Femur (tissue), 1 donor: Measurements from ENCODE around the gene SLC26A1.
"Not testable (repeated sequence)": the region's sequence is repeated elsewhere in the genome, so short reads cannot be mapped to it uniquely, and the experiment has no call there.

ENCODE experiments used
- DNase-seq: peaks from one replicate; pipeline ENCODE4 v3.0.0-alpha.2; 2017

The SLC26A1 gene

GRCh38 chr4:1012034-1012739 lies 19.0 kb upstream of the SLC26A1 start:
- peak; percentile 66 for DNase-seq

DNA sequence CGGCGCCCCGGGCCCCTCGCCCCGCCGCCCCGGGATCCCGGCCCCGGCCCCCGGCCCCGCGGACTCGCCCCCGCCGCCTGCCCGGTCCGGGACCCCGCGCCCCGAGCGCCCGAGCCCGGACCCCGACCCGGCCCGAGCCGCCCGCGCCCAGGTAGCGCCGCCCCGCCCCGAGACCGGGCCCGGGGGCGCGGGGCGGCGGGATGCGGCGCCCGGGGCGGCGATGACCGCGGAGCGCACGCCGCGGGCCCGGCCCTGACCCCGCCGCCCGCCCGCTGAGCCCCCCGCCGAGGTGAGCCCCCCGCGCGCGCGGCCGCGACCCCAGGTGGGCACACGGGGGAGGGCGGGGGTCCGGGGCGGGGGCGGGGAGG lies 18.4 kb upstream of the SLC26A1 start:
- DNase-seq, result no peak

DNA sequence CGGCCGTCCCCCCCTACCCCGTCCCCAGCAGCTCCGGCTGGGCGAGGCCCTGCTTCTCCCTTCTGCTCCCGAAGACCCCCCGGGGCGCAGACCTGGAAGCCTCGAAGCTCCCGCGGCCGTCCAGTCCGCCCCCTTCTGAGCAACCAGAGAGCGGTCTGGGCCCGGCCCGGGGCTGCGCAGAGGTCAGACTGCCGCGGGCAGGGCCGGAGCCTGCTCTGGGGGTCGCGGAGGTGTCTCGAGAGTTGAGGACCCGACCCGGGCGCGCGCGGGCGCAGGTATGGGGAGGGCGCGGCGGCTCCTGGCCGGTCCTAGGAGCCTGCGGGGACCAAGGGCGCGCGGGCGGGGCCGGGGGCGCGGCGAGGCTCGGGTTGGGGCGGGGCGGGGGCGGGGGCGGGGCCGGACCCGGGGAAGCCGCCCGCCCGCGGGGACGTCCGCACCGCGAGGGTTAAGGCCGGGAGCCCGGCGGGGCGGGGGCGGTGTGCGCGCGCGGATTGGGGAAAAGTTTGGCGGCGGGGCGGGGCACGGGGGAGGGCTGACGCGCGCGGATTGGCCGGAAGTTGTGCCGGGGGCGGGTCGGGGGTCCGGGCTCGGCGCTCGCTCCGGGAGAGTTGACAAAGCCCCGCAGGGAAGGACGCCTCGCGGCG lies 17.9 kb upstream of the SLC26A1 start, which contains the start of gene FGFRL1:
Gene FGFRL1 (plus strand): TSS at position 605 of the 644 bp plus-strand sequence. CDS start 860 bp downstream, outside the sequence.
- peak; percentile 96 for DNase-seq

GRCh38 chr4:1010395-1011021 lies 17.3 kb upstream of the SLC26A1 start:
- peak; percentile 77 for DNase-seq

DNA sequence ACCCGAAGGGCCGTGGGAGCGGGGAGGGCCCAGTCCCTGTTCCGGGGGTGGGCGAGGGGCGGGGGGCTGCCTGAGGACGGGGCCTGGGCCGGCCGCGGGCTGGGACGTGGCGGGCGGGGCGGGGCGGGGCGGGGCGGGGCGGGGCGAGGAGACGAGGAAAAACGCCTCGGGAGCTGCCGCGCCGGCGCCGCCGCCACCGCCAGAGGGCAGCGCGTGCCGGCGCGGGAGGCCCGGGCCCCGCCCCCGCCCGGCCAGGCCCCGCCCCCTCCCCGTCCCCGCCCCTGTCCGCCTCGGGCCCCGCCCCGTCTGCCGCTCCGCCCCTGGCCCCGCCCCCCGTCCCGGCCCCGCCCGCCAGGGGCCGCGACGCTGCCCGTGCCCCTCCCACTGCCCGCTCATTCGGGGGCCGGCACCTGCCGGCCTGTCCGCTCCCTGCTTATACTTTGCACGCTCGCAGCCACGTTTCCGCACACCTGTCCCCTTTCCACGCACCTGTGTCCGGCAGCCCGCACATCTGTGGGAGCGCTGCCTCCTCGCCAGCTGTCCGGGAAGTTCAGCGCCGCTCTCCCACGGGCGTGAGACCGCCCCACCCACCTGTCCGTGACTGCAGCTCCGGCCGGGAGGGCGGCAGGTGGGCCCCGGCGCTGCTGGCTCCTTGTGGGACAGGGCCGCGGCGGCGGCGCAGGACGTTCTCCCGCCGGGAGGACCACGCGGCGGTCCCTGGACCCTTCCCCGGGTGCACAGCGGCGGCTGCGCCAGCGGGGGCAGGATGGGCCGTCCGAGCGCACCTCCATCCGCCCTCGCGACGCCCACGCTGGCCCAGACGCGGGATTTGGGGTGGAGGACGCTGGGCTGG lies 16.6 kb upstream of the SLC26A1 start:
- DNase-seq, result peak; percentile 84

- no peak for DNase-seq
These were observed 15.8 kb upstream of the SLC26A1 start for GRCh38 chr4:1008840-1009541.

GRCh38 chr4:1006856-1007255 lies 13.7 kb upstream of the SLC26A1 start:
- no peak for DNase-seq

GRCh38 chr4:1004557-1005485 lies 11.6 kb upstream of the SLC26A1 start:
- DNase-seq, result no peak

DNA sequence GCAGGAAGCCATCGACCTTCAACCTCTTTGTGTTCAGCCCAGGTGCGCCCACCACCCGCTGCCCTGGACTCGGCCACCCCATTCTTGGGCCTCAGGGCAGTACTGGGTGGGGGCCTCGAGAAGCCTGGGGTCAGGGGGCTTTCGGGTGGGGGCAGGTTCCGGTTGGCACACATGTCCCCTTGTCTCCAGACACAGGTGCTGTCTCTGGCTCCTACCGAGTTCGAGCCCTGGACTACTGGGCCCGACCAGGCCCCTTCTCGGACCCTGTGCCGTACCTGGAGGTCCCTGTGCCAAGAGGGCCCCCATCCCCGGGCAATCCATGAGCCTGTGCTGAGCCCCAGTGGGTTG lies 10.8 kb upstream of the SLC26A1 start:
- DNase-seq, result no peak

- DNase-seq, result no peak
These were observed 10.3 kb upstream of the SLC26A1 start for GRCh38 chr4:1003271-1004070.

- no peak for DNase-seq
These were observed 9.5 kb upstream of the SLC26A1 start for GRCh38 chr4:1002631-1003251.

DNA sequence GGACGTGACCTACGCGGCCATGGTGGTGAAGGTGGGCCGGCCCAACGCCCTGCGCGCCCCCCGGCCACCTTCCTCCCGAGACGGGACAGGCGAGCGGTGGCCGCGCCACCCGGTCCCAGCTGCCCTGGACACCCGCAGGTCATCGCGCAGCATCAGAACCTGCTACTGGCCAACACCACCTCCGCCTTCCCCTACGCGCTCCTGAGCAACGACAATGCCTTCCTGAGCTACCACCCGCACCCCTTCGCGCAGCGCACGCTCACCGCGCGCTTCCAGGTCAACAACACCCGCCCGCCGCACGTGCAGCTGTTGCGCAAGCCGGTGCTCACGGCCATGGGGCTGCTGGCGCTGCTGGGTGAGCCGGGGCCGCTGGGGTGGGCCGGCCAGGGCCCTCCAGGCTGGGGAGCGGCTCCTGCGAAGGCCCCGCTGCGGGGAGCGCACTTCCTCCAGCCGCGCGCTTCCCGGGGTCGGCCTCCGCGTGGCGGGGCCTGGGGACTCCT lies 9.0 kb upstream of the SLC26A1 start:
- no peak for DNase-seq

DNA sequence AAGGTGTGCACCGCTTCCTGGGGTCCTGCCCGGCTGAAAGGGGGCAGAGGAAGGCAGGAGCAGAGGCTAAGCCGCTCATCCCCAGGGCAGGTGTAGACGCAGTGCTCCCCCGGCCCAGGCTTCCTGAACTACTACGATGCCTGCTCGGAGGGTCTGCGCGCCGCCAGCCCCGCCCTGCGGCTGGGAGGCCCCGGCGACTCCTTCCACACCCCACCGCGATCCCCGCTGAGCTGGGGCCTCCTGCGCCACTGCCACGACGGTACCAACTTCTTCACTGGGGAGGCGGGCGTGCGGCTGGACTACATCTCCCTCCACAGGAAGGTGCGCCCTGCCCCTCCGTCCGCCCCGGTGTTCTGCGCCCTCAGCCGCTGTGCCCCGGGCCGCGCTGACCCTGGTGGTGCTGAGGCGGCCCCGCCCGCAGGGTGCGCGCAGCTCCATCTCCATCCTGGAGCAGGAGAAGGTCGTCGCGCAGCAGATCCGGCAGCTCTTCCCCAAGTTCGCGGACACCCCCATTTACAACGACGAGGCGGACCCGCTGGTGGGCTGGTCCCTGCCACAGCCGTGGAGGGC lies 8.4 kb upstream of the SLC26A1 start:
- no peak for DNase-seq

GRCh38 chr4:1000686-1001260 lies 7.6 kb upstream of the SLC26A1 start:
- DNase-seq, result no peak

GRCh38 chr4:999882-1000425 lies 6.8 kb upstream of the SLC26A1 start:
- DNase-seq, result no peak

DNA sequence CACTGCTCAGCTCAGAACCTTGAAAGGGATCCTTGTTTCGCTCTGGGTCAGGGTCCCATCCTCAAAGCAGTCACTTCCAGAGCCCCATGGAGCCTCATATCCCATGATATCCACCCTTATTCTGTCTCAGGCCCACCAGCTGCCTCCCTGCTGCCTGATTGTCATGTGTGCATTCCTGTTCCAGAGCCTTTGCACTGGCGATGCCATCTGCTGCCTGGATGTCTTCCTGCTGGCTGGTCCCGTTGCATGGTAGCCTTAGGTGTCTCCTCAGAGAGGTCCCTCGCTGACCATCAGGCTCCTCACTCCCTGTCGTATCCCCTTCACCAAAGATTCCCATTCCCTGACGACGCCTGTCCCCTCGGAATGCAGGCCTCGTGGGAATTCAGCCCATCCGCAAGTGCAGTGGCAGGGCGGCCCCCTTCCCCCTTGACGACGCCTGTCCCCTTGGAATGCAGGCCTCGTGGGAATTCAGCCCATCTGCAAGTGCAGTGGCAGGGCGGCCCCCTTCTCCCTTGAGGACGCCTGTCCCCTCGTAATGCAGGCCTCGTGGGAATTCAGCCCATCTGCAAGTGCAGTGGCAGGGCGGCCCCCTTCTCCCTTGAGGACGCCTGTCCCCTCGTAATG lies 6.1 kb upstream of the SLC26A1 start:
- DNase-seq, result not testable (repeated sequence)

- no peak for DNase-seq
These were observed 5.0 kb upstream of the SLC26A1 start for GRCh38 chr4:998096-998691.
